HEK293 (cell line): Measurements from ENCODE around the gene PKP2.

ENCODE experiments used
- BCL11A ChIP-seq: fragments of 450-650 bp; formaldehyde crosslinking; IDR thresholded peaks from 2 replicates; pipeline ENCODE4 v1.5.1; 2016; ENCODE audit warnings: low read depth, missing biosample characterization, missing genetic modification characterization
- KLF16 ChIP-seq: fragments of 450-650 bp; formaldehyde crosslinking; IDR thresholded peaks from 2 replicates; pipeline ENCODE4 v1.5.1; 2017; ENCODE audit warnings: missing biosample characterization, missing genetic modification characterization
- MZF1 ChIP-seq: fragments of 450-650 bp; formaldehyde crosslinking; IDR thresholded peaks from 2 replicates; pipeline ENCODE4 v1.5.1; 2017; ENCODE audit warnings: missing biosample characterization, missing genetic modification characterization, borderline replicate concordance
- OVOL3 ChIP-seq: fragments of 450-650 bp; formaldehyde crosslinking; IDR thresholded peaks from 2 replicates; pipeline ENCODE4 v1.5.1; 2016; ENCODE audit warnings: missing biosample characterization, missing genetic modification characterization
- SP2 ChIP-seq: fragments of 450-650 bp; formaldehyde crosslinking; IDR thresholded peaks from 2 replicates; pipeline ENCODE4 v1.5.1; 2016; ENCODE audit warnings: missing biosample characterization, missing genetic modification characterization
- ZNF121 ChIP-seq: fragments of 450-650 bp; formaldehyde crosslinking; IDR thresholded peaks from 2 replicates; pipeline ENCODE4 v1.5.1; 2016; ENCODE audit warnings: missing biosample characterization, missing genetic modification characterization
- ZNF223 ChIP-seq: fragments of 450-650 bp; formaldehyde crosslinking; IDR thresholded peaks from 2 replicates; pipeline ENCODE4 v1.5.1; 2016; ENCODE audit warnings: missing biosample characterization, missing genetic modification characterization
- ZNF311 ChIP-seq: fragments of 450-650 bp; formaldehyde crosslinking; IDR thresholded peaks from 2 replicates; pipeline ENCODE4 v1.5.1; 2017; ENCODE audit warnings: missing biosample characterization, missing genetic modification characterization, borderline replicate concordance
- ZNF555 ChIP-seq: fragments of 450-650 bp; formaldehyde crosslinking; conservative IDR thresholded peaks from 2 replicates; pipeline ENCODE4 v1.5.1; 2017; ENCODE audit warnings: missing biosample characterization, mild to moderate bottlenecking, missing genetic modification characterization, inconsistent platforms
- ZNF654 ChIP-seq: fragments of 450-650 bp; formaldehyde crosslinking; IDR thresholded peaks from 2 replicates; pipeline ENCODE4 v1.5.1; 2016; ENCODE audit warnings: low read depth, missing biosample characterization, missing genetic modification characterization
- ZNF843 ChIP-seq: fragments of 450-650 bp; formaldehyde crosslinking; IDR thresholded peaks from 2 replicates; pipeline ENCODE4 v1.5.1; 2016; ENCODE audit warnings: missing biosample characterization, missing genetic modification characterization
- TF ChIP-seq, protein P1 (sequence below): fragments of 450-650 bp; formaldehyde crosslinking; IDR thresholded peaks from 2 replicates; pipeline ENCODE4 v1.5.1; 2016; ENCODE audit warnings: missing biosample characterization, missing genetic modification characterization
- TF ChIP-seq, protein P2 (sequence below): fragments of 450-650 bp; formaldehyde crosslinking; optimal IDR thresholded peaks from 2 replicates; pipeline ENCODE3; 2016; ENCODE audit warnings: missing biosample characterization, mild to moderate bottlenecking, missing genetic modification characterization

DNA sequence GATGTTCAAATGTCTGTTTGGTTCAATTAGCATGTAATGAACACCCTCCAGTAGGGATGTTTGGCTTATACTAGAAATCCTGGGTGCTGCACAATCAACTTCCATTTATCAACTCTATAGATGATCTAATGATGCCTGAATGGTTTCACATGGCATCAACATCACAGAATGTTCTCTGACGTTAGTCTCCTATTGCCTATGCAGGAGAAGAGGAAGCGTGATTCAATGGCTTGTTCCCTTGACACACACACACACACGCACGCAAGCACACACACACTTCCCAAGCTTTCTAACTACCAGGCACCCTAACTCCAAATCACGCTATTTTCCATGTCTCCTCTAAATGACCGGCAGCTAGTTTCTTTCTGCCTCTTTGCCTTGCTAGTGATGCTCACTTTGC lies 49.3 kb downstream of the PKP2 start:
- TF ChIP-seq, protein P1, sequence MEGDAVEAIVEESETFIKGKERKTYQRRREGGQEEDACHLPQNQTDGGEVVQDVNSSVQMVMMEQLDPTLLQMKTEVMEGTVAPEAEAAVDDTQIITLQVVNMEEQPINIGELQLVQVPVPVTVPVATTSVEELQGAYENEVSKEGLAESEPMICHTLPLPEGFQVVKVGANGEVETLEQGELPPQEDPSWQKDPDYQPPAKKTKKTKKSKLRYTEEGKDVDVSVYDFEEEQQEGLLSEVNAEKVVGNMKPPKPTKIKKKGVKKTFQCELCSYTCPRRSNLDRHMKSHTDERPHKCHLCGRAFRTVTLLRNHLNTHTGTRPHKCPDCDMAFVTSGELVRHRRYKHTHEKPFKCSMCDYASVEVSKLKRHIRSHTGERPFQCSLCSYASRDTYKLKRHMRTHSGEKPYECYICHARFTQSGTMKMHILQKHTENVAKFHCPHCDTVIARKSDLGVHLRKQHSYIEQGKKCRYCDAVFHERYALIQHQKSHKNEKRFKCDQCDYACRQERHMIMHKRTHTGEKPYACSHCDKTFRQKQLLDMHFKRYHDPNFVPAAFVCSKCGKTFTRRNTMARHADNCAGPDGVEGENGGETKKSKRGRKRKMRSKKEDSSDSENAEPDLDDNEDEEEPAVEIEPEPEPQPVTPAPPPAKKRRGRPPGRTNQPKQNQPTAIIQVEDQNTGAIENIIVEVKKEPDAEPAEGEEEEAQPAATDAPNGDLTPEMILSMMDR (tag by site-specific recombination), result no peak
- TF ChIP-seq BCL11A (tag by site-specific recombination) (no peak), ZNF311 (no peak), ZNF843 (tag by site-specific recombination) (no peak), ZNF223 (tag by site-specific recombination) (no peak), ZNF654 (tag by site-specific recombination) (no peak), OVOL3 (tag by site-specific recombination) (no peak), SP2 (tag by site-specific recombination) (no peak), ZNF555 (tag by site-specific recombination) (no peak), KLF16 (tag by site-specific recombination) (no peak), MZF1 (tag by site-specific recombination) (no peak), ZNF121 (tag by site-specific recombination) (no peak)
- TF ChIP-seq, protein P2, sequence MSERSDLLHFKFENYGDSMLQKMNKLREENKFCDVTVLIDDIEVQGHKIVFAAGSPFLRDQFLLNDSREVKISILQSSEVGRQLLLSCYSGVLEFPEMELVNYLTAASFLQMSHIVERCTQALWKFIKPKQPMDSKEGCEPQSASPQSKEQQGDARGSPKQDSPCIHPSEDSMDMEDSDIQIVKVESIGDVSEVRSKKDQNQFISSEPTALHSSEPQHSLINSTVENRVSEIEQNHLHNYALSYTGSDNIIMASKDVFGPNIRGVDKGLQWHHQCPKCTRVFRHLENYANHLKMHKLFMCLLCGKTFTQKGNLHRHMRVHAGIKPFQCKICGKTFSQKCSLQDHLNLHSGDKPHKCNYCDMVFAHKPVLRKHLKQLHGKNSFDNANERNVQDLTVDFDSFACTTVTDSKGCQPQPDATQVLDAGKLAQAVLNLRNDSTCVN (tag by site-specific recombination), result no peak
